Measurements from ENCODE around the gene CSF3.
A peak's percentile ranks its signal among the peaks of the same experiment; 100 is the strongest.

DNA sequence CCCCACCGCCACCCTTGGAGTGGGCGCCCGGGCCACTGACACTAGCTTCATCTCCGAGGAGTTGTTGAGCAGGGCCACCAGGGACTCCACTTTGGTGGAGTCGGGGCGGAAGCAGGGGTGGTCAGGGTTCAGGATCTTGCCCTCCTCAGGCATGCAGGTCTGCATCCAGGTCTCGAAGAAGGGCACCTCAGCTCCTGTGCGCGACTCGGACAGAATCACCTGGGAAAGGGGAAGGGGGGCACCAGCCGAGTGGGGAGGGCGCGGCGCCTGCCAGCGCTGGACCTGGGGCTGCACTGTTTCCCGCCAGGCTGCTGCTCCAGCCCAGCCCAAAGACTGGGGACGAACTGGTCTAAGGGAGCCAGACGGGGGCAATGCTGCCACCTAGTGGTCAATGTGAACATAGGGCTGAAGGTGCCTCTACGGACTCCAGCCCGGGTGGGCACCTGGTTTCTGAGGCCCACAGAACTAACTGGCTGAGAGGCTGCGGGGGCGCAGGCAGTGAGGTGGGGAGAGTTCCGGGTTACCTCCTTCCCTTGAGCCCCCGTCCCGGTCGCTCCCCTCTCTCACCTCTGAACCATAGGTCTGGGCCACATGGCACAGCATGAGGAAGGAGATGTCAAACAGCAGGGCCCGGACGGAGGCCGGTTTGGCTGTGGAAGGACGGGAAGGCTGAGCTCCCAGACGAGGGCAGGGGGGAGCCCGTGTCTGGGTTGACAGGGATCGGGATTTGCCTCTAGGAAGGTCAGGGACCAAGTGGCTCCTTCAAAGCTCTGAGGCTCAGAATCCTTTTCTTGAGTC, 11.8 kb downstream of the CSF3 start:
- TF ChIP-seq, protein P1, sequence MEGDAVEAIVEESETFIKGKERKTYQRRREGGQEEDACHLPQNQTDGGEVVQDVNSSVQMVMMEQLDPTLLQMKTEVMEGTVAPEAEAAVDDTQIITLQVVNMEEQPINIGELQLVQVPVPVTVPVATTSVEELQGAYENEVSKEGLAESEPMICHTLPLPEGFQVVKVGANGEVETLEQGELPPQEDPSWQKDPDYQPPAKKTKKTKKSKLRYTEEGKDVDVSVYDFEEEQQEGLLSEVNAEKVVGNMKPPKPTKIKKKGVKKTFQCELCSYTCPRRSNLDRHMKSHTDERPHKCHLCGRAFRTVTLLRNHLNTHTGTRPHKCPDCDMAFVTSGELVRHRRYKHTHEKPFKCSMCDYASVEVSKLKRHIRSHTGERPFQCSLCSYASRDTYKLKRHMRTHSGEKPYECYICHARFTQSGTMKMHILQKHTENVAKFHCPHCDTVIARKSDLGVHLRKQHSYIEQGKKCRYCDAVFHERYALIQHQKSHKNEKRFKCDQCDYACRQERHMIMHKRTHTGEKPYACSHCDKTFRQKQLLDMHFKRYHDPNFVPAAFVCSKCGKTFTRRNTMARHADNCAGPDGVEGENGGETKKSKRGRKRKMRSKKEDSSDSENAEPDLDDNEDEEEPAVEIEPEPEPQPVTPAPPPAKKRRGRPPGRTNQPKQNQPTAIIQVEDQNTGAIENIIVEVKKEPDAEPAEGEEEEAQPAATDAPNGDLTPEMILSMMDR (IDR thresholded peaks at IDR 0.05; ENCODE audit: insufficient read depth, low read length, poor library complexity, severe bottlenecking): peak; percentile 88
- TF ChIP-seq EZH2phosphoT487 (conservative IDR thresholded peaks at IDR 0.05; ENCODE audit: low read length): no peak

Data from SU-DHL-6 (cell line).